HG03520 (cell line): ENCODE measurements around the gene SLCO1A2.
"Not testable (repeated sequence)": the region's sequence is repeated elsewhere in the genome, so short reads cannot be mapped to it uniquely, and the experiment has no call there.

ENCODE experiments used
- ATAC-seq: cut with Tn5 transposase; IDR thresholded peaks from one replicate; pipeline ENCODE4 v1.9.1; 2021; ENCODE audit warnings: mild to moderate bottlenecking, moderate library complexity; ENCODE audit not compliant: unreplicated experiment

Gene SLCO1A2

DNA sequence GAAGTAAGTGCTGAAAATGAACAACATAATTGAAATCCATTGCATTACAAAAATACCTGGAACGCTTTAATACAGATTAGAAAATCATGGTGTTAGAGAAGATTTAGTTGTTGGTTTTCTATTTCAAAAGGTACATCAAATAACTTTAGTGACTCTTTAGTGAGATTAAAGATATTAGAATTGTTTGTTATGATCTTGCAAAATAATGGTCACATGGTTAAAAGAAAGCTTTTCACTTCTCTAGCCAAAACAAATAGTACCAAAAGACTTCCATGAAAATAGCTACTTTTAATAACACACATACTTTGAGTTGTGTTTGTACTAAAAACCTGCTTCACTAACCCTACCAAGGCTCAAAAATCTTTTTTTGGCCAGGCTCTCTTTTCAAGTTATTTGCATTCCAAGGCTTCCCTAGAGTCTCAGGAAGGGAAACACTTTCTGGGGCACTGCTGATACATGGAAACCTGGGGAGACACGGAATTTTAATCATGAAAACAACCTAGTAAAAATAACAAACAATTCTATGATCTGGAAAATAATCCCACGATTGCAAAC lies at the start of gene SLCO1A2:
SLCO1A2 (minus strand) TSS at position 147 of the 555 bp plus-strand sequence. CDS start 270 bp downstream, outside the sequence.
- no peak for ATAC-seq

- no peak for ATAC-seq
These were observed 49.5 kb upstream of the SLCO1A2 start for GRCh38 chr12:21384261-21384660.

DNA sequence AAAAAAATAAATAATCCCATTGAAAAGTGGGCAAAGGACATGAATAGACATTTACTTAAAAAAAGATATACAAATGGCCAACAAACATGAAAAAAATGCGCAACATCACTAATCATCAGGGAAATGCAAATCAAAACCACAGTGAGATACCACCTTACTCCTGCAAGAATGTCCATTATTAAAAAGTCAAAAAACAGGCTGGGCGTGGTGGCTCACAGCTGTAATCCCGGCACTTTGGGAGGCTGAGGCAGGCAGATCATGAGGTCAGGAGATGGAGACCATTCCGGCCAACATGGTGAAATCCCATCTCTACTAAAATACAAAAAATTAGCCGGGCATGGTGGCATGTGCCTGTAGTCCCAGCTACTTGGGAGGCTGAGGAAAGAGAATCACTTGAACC lies 46.6 kb upstream of the SLCO1A2 start:
- not testable (repeated sequence) for ATAC-seq

- ATAC-seq, result no peak
These were observed 44.5 kb upstream of the SLCO1A2 start for GRCh38 chr12:21379218-21379617.

GRCh38 chr12:21372602-21373001 lies 37.9 kb upstream of the SLCO1A2 start, which contains the start of gene IAPP:
TSS of gene IAPP (plus strand) at chr12:21372902. CDS start at chr12:21373352, 450 bp downstream.
- ATAC-seq, result no peak

GRCh38 chr12:21370845-21371449 lies 36.2 kb upstream of the SLCO1A2 start:
- ATAC-seq, result no peak

- ATAC-seq, result no peak
These were observed 34.6 kb upstream of the SLCO1A2 start for GRCh38 chr12:21369141-21369980.

DNA sequence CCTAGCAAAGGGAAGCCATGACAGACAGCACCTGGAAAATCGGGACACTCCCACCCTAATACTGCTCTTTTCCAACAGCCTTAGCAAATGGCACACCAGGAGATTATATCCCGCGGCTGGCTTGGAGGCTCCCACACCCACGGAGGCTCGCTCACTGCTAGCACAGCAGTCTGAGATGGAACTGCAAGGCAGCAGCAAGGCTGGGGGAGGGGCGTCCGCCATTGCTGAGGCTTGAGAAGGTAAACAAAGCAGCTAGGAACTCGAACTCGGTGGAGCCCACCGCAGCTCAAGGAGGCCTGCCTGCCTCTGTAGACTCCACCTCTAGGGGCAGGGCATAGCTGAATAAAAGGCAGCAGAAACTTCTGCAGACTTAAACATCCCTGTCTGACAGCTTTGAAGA lies 25.9 kb upstream of the SLCO1A2 start:
- not testable (repeated sequence) for ATAC-seq

DNA sequence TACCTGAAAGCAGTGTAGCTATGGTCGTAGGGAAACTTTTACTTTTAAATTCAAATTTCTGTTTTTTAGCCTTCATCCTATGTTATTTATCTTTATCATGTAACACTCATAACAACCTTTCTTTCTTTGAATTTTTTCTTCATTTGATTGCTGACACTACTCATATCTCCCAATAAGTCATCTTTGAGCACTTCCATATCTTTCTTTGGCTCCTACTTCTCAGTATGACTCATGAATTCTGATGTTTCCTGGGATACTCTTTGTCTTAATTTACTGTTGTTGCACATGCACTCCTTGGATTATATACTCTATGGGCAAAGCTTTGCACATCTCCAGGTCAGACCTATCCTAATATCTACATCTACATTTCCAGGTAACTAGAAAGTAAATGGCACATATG lies 19.9 kb upstream of the SLCO1A2 start:
- no peak for ATAC-seq

DNA sequence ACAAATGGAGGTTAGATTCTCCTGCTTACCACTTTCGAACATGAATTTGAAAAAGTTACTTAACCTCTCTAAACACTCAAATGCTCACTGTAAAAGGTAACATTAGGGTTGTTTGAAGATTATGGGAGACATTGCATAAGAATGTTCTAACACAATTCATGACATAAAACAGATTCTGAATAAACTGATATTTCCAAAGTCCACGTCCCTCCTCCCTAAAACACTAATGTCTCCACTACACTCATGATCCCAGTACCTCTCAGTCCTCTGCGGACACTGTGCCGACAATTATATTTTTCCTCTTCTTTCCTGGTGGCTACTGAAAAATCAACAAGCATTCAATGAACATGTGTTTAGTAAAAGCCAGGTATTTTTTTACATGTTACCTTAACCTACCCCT lies 19.2 kb upstream of the SLCO1A2 start:
- no peak for ATAC-seq

- ATAC-seq, result no peak
These were observed 18.8 kb upstream of the SLCO1A2 start for GRCh38 chr12:21353487-21353886.

DNA sequence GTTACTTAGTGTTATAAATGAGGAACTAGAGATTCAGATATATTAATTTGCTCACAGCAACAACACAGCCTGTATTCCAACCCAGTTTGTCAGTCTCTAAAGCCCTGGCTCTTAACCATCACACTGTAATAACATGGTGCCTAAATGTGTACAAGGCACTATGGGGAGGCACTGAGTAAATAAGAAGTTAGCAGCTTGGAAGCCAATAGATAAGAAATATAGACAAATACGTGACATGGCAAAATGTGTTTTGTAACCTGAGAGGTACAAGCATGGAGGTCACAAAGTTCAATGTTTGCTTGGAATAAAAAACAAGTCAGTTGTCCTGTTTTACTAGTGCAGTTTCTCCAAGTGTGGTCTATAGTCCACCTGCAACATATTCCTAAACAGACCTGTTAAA lies 16.3 kb upstream of the SLCO1A2 start:
- ATAC-seq, result no peak

DNA sequence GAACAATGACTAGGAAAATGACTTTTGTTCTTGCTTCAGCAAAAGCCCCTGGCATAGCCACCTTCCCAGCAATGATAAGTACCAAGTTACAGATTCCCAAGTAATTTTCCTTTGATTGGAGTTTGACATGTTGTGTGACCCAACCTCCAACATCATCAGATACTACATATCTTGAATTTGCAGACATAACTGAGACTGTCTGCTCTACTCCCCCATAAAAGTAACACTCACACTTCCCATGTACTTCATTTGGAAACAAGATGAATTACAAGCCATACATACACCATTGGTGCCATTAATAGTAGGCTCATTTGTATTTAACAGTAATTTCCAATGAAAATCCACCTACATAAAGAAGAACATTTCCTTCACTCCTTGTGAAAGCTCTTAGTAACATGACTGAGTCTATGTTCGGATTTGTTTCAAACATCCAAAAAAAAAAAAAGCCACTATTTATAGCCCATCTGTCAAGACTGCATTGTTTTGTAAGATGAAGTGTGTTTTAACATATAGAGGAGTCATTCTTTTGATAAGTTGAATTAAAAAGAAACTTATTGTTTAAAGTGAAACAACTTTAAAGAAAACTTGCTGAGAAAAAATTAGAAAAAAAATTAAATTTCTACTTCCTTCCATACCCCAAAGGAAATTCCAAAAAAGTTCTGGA lies 12.0 kb upstream of the SLCO1A2 start:
- ATAC-seq, result no peak

GRCh38 chr12:21343636-21344035 lies 8.9 kb upstream of the SLCO1A2 start:
- no peak for ATAC-seq

DNA sequence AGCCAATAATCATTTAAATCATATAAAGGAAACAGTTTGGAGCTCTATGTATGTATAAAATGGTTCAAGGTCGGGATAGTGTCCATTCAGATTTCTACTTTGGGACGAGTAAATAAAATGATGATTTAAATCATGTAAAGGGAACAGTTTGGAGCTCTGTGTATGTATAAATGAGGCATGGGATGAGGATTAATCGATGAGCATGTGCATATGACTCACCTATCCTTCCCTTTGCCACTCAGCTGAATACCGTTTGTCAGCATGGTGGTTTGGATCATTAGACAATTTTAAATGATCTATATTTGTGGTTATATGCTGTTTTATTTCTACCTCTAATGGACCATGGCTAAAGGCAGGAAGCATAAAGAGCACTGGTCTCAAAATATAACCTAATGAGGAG lies 7.1 kb upstream of the SLCO1A2 start:
- no peak for ATAC-seq

- ATAC-seq, result no peak
These were observed 5.7 kb upstream of the SLCO1A2 start for GRCh38 chr12:21340403-21340802.

- ATAC-seq, result no peak
These were observed 5.2 kb upstream of the SLCO1A2 start for GRCh38 chr12:21339921-21340320.

DNA sequence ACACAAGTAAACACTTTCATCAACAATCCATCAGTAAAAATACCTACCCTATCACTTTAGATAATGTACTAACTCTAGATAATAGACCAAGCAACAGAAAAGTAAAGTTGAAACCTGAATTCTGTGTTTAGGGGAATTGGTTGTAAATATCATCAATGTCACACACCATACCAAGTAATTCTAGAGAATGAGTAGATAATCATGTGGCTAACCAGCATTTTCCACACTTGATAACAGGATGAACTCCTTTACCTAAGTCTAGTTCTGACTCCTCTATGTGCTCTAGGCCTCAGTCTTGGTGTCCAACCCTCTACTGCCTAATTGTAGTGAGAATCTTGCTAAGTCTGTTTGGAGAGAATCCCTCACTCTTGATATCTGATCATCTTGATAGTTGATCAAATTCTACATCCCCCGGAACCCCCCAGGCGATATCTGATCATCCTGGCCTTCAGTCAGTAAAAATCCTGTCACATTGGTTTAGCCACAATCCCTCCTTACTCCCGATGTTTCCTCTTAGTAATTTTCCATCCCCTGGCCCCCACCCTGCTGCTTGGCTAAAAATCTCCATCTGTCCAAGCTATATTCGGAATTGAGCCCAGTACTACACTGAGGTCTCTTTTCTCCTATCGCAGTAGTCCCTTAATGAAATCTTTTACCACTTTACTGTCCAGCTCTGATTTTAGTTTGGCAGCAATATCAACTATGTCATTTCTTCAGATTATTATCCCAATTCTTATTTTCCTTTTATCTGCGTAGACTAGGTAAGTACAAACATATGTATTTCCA lies 3.4 kb upstream of the SLCO1A2 start:
- ATAC-seq, result no peak

DNA sequence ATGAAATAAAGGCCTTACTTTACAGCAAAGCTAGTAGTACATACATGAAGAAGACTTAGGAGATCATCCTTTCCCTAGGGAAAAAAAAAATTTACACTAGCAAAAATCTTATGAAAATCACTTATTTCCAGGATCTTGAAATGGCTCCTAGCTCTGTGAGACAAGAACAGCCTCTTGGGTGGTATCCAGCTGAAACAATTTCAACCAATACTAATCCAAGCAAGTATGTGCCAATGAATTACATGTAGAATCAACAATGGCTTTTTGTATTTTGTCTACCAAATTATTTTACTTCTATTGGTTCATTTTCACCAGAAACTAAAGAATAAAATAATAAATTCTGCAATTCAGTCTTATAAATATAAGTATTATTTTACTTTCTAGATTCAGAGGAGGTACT lies 2.7 kb upstream of the SLCO1A2 start:
- no peak for ATAC-seq

DNA sequence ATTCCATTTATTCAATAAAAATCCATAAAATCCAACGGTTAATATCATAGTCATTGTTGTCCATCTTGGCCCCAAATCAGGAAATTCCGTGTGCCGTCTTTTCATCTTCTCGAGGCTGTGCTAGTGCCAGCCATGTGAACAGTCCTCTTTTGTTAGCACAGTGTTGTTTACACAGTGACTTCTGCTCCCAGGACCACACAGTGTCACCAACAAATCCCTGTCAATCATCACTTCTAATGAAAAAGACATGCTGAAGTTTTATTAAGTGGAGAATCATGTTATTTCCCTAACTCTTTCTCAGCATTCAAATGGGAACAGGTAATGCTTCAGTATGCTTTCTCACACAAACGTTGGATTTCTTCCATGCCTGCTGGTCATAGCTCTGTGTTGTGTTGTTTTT lies 1.9 kb upstream of the SLCO1A2 start:
- ATAC-seq, result no peak
